SU-DHL-6 (cell line): Measurements from ENCODE around the gene FLOT2.

ENCODE experiments used
- H2AFZ ChIP-seq: fragments of 200-600 bp; sonication (generic); 2 replicates; pipeline ENCODE4 v1.6.1; 2014; ENCODE audit warnings: low read depth, mild to moderate bottlenecking, moderate library complexity, mixed read lengths, antibody characterized with exemption, low read length; ENCODE audit not compliant: severe bottlenecking
- H3F3A ChIP-seq: fragments of 200-600 bp; shearing (Covaris generic); 2 replicates; pipeline ENCODE4 v1.6.0; 2016; ENCODE audit warnings: antibody characterized with exemption, mild to moderate bottlenecking; ENCODE audit not compliant: insufficient read depth
- H3K27ac ChIP-seq: fragments of 200-600 bp; sonication (generic); 2 replicates; pipeline ENCODE4 v1.5.1; 2016; ENCODE audit warnings: low read depth, mild to moderate bottlenecking, low read length, moderate library complexity, mixed read lengths
- H3K27me3 ChIP-seq: fragments of 200-600 bp; sonication (generic), shearing (Covaris generic); 2 replicates; pipeline ENCODE4 v1.6.0; 2014; ENCODE audit warnings: mild to moderate bottlenecking, low read length
- H3K36me3 ChIP-seq: fragments of 200-600 bp; sonication (generic); 2 replicates; pipeline ENCODE4 v1.6.1; 2014; ENCODE audit warnings: mild to moderate bottlenecking, low read length, mixed read lengths
- H3K4me2 ChIP-seq: fragments of 300-600, 200-600 bp; shearing (Covaris generic), sonication (generic); 2 replicates; pipeline ENCODE4 v1.6.0; 2014; ENCODE audit warnings: low read length, low read depth, mild to moderate bottlenecking; ENCODE audit not compliant: poor library complexity, severe bottlenecking
- H3K4me3 ChIP-seq: fragments of 200-600 bp; sonication (generic); 2 replicates; pipeline ENCODE4 v1.5.1; 2014; ENCODE audit warnings: antibody characterized with exemption, low read length, mild to moderate bottlenecking, mixed read lengths; ENCODE audit not compliant: insufficient read depth, poor library complexity, severe bottlenecking
- H3K79me2 ChIP-seq: fragments of 200-600 bp; sonication (generic); 2 replicates; pipeline ENCODE4 v1.6.1; 2014; ENCODE audit warnings: mild to moderate bottlenecking, low read length, moderate library complexity; ENCODE audit not compliant: insufficient read depth
- H3K9ac ChIP-seq: fragments of 200-600 bp; sonication (generic); 2 replicates; pipeline ENCODE4 v1.7.0; 2014; ENCODE audit warnings: mild to moderate bottlenecking, low read length
- H3K9me2 ChIP-seq: fragments of 200-600 bp; sonication (generic); replicated peaks from 2 replicates; pipeline ENCODE4 v1.6.1; 2014; ENCODE audit warnings: low read length; ENCODE audit not compliant: insufficient read depth
- H3K9me3 ChIP-seq: fragments of 200-600 bp; sonication (generic); 2 replicates; pipeline ENCODE4 v1.6.1; 2014; ENCODE audit warnings: low read length, mixed read lengths; ENCODE audit not compliant: insufficient read depth
- H4K20me1 ChIP-seq: fragments of 200-600 bp; sonication (generic); 2 replicates; pipeline ENCODE4 v1.6.1; 2014; ENCODE audit warnings: low read depth, mild to moderate bottlenecking, antibody characterized with exemption, low read length, moderate library complexity, mixed read lengths
- EZH2phosphoT487 ChIP-seq: fragments of 200-600 bp; sonication (generic), shearing (Covaris generic); conservative IDR thresholded peaks from 2 replicates; pipeline ENCODE4 v1.6.1; 2018; ENCODE audit warnings: mild to moderate bottlenecking, antibody characterized with exemption, low read length, moderate library complexity, mixed read lengths
- TF ChIP-seq, protein P1 (sequence below): fragments of 200-600 bp; sonication (generic); IDR thresholded peaks from one replicate; pipeline ENCODE4 v1.5.1; 2017; ENCODE audit warnings: antibody characterized with exemption, mild to moderate bottlenecking, low read length, moderate library complexity; ENCODE audit not compliant: insufficient read depth, poor library complexity, severe bottlenecking

FLOT2 gene

GRCh38 chr17:28928061-28928460, 30.5 kb upstream of the FLOT2 start:
- peaks cover 10% of the 10 kb centered on the region for H3K36me3 ChIP-seq
- no peak overlapping the region for H3K4me2 ChIP-seq
- no peaks in the 10 kb centered on the region for H3K27me3 ChIP-seq
- H3K9me3 ChIP-seq = no peaks in the 10 kb centered on the region
- no peak overlapping the region for H3K4me3 ChIP-seq
- no peaks in the 10 kb centered on the region for H3F3A ChIP-seq
- peaks cover 82% of the 10 kb centered on the region for H3K79me2 ChIP-seq
- no peak overlapping the region for H3K9ac ChIP-seq
- no peaks in the 10 kb centered on the region for H3K9me2 ChIP-seq
- H2AFZ ChIP-seq = no peak overlapping the region
- H3K27ac ChIP-seq = no peak overlapping the region
- H4K20me1 ChIP-seq = 0 out of 2 replicates have a peak, but pooled peaks cover 6% of the 10 kb centered on the region
- TF ChIP-seq, protein P1, sequence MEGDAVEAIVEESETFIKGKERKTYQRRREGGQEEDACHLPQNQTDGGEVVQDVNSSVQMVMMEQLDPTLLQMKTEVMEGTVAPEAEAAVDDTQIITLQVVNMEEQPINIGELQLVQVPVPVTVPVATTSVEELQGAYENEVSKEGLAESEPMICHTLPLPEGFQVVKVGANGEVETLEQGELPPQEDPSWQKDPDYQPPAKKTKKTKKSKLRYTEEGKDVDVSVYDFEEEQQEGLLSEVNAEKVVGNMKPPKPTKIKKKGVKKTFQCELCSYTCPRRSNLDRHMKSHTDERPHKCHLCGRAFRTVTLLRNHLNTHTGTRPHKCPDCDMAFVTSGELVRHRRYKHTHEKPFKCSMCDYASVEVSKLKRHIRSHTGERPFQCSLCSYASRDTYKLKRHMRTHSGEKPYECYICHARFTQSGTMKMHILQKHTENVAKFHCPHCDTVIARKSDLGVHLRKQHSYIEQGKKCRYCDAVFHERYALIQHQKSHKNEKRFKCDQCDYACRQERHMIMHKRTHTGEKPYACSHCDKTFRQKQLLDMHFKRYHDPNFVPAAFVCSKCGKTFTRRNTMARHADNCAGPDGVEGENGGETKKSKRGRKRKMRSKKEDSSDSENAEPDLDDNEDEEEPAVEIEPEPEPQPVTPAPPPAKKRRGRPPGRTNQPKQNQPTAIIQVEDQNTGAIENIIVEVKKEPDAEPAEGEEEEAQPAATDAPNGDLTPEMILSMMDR = no peak
- no peak for TF ChIP-seq EZH2phosphoT487

GRCh38 chr17:28926786-28927185, 29.3 kb upstream of the FLOT2 start:
- Histone ChIP-seq H4K20me1 (0 out of 2 replicates have a peak, but pooled peaks cover 3% of the 10 kb centered on the region), H3K9me3 (no peaks in the 10 kb centered on the region), H3K79me2 (peaks cover 76% of the 10 kb centered on the region), H3K27ac (no peak overlapping the region), H3F3A (no peaks in the 10 kb centered on the region), H2AFZ (no peak overlapping the region), H3K36me3 (peaks cover 21% of the 10 kb centered on the region), H3K4me3 (no peak overlapping the region), H3K9ac (no peak overlapping the region), H3K9me2 (no peaks in the 10 kb centered on the region), H3K4me2 (no peak overlapping the region), H3K27me3 (no peaks in the 10 kb centered on the region)
- TF ChIP-seq EZH2phosphoT487 = no peak
- TF ChIP-seq, protein P1 = no peak

- no peak overlapping the region for H3K4me3 ChIP-seq
- no peaks in the 10 kb centered on the region for H3F3A ChIP-seq
- H3K36me3 ChIP-seq = peaks cover 25% of the 10 kb centered on the region
- H3K4me2 ChIP-seq = no peak overlapping the region
- no peaks in the 10 kb centered on the region for H3K9me2 ChIP-seq
- 0 out of 2 replicates have a peak, but pooled peaks cover 3% of the 10 kb centered on the region for H4K20me1 ChIP-seq
- no peaks in the 10 kb centered on the region for H3K27me3 ChIP-seq
- peaks cover 72% of the 10 kb centered on the region for H3K79me2 ChIP-seq
- no peak overlapping the region for H3K27ac ChIP-seq
- no peak overlapping the region for H2AFZ ChIP-seq
- no peak for TF ChIP-seq EZH2phosphoT487
- TF ChIP-seq, protein P1 = no peak
- H3K9ac ChIP-seq = no peak overlapping the region
- H3K9me3 ChIP-seq = no peaks in the 10 kb centered on the region
These were observed 28.8 kb upstream of the FLOT2 start for GRCh38 chr17:28926366-28926765.
